Neuronal stem cell (in vitro differentiated cells): ENCODE data around the gene SYT1.

Experiments used
- DNase-seq: peaks from one replicate; pipeline ENCODE4 v3.0.0-alpha.2; 2013; ENCODE audit warnings: low spot score
- H2AFZ ChIP-seq: one replicate; pipeline ENCODE4 v1.6.1; 2013; ENCODE audit warnings: mild to moderate bottlenecking, low read length, inconsistent platforms
- H2AK5ac ChIP-seq: 2 replicates; pipeline ENCODE4 v1.6.1; 2013; ENCODE audit warnings: low read depth, mild to moderate bottlenecking, inconsistent platforms, low read length, moderate library complexity, mixed read lengths
- H2BK120ac ChIP-seq: 2 replicates; pipeline ENCODE4 v1.6.1; 2013; ENCODE audit warnings: low read depth, mild to moderate bottlenecking, inconsistent platforms, low read length, moderate library complexity, mixed read lengths
- H2BK12ac ChIP-seq: one replicate; pipeline ENCODE4 v1.6.1; 2013; ENCODE audit warnings: low read length, inconsistent platforms
- H2BK15ac ChIP-seq: 2 replicates; pipeline ENCODE4 v1.6.1; 2013; ENCODE audit warnings: mild to moderate bottlenecking, low read length, inconsistent platforms, mixed read lengths
- H2BK5ac ChIP-seq: one replicate; pipeline ENCODE4 v1.6.1; 2013; ENCODE audit warnings: inconsistent platforms, mild to moderate bottlenecking, low read length, moderate library complexity
- H3K14ac ChIP-seq: one replicate; pipeline ENCODE4 v1.6.1; 2013; ENCODE audit warnings: low read length, inconsistent platforms
- H3K18ac ChIP-seq: 2 replicates; pipeline ENCODE4 v1.6.1; 2013; ENCODE audit warnings: low read length, inconsistent platforms
- H3K23ac ChIP-seq: 2 replicates; pipeline ENCODE4 v1.6.1; 2013; ENCODE audit warnings: low read depth, mild to moderate bottlenecking, mixed read lengths, low read length, inconsistent platforms; ENCODE audit not compliant: poor library complexity
- H3K27ac ChIP-seq: replicated peaks from 3 replicates; pipeline ENCODE4 v1.5.1; 2013; ENCODE audit warnings: low read length, inconsistent platforms
- H3K27me3 ChIP-seq, 3 experiments: 2 replicates each; pipeline ENCODE4 v1.6.1; 2013; ENCODE audit warnings: low read length in 3 of 3, mild to moderate bottlenecking in 2 of 3, inconsistent platforms in 1 of 3, low read depth in 1 of 3, mixed read lengths in 1 of 3, moderate library complexity in 1 of 3; ENCODE audit not compliant: control insufficient read depth in 3 of 3, insufficient read depth in 3 of 3
- H3K36me3 ChIP-seq, 2 donors: replicated peaks in 1 of 2; 2 replicates each; pipeline ENCODE4 v1.6.1; 2013; ENCODE audit warnings: low read length in 2 of 2; ENCODE audit not compliant: control insufficient read depth in 2 of 2, insufficient read depth in 2 of 2
- H3K4ac ChIP-seq: 2 replicates; pipeline ENCODE4 v1.6.1; 2013; ENCODE audit warnings: inconsistent platforms, mild to moderate bottlenecking, low read length, moderate library complexity
- H3K4me1 ChIP-seq, 2 donors: 1 replicate in 1 of 2; 2 replicates in 1 of 2; pipeline ENCODE4 v1.6.1; 2013; ENCODE audit warnings: low read length in 2 of 2, low read depth in 1 of 2; ENCODE audit not compliant: control insufficient read depth in 2 of 2, insufficient read depth in 1 of 2
- H3K4me2 ChIP-seq: one replicate; pipeline ENCODE4 v1.6.1; 2013; ENCODE audit warnings: mild to moderate bottlenecking, low read length, inconsistent platforms; ENCODE audit not compliant: insufficient read depth, poor library complexity, severe bottlenecking
- H3K4me3 ChIP-seq, 2 donors: 2 replicates each; pipeline ENCODE4 v1.5.1; 2013; ENCODE audit warnings: low read length in 2 of 2, mild to moderate bottlenecking in 2 of 2, inconsistent platforms in 1 of 2, moderate library complexity in 1 of 2
- H3K79me1 ChIP-seq: one replicate; pipeline ENCODE4 v1.6.1; 2013; ENCODE audit warnings: low read depth, mild to moderate bottlenecking, inconsistent platforms, low read length, moderate library complexity
- H3K9ac ChIP-seq: one replicate; pipeline ENCODE4 v1.6.1; 2013; ENCODE audit warnings: mild to moderate bottlenecking, low read depth, low read length, inconsistent platforms; ENCODE audit not compliant: poor library complexity
- H3K9me3 ChIP-seq, 2 donors: replicated peaks in 1 of 2; 2 replicates each; pipeline versions ENCODE3 to v1.6.1; 2013; ENCODE audit warnings: low read length in 2 of 2, mild to moderate bottlenecking in 2 of 2, inconsistent platforms in 1 of 2, low read depth in 1 of 2, mixed read lengths in 1 of 2, moderate library complexity in 1 of 2; ENCODE audit not compliant: control insufficient read depth in 2 of 2, insufficient read depth in 1 of 2
- H4K8ac ChIP-seq: one replicate; pipeline ENCODE4 v1.6.1; 2013; ENCODE audit warnings: low read depth, mild to moderate bottlenecking, inconsistent platforms, low read length, moderate library complexity
- H4K91ac ChIP-seq: one replicate; pipeline ENCODE4 v1.6.1; 2013; ENCODE audit warnings: low read length, low read depth, mild to moderate bottlenecking, inconsistent platforms; ENCODE audit not compliant: poor library complexity
- WGBS, 2 donors: extraction: QIAGEN DNeasy Blood & Tissue Kit; methylation state at CpG; one replicate each; pipeline ENCODE4 v1.1.7; 2013; ENCODE audit warnings: missing lambda C conversion rate in 2 of 2, mixed read lengths in 1 of 2; ENCODE audit not compliant: insufficient read length in 2 of 2, insufficient replicate concordance in 1 of 2; ENCODE audit errors: extremely low coverage in 2 of 2; 5-methylcytosine and 5-hydroxymethylcytosine counted together

Gene SYT1

GRCh38 chr12:79151956-79152355 is 287.4 kb downstream of the SYT1 start:
- Histone ChIP-seq H3K14ac (no peak overlapping the region), H2BK120ac (no peak overlapping the region), H3K27ac (no peak overlapping the region), H3K23ac (no peak overlapping the region), H4K91ac (no peak overlapping the region), H3K4ac (no peak overlapping the region), H3K18ac (no peak overlapping the region), H4K8ac (no peak overlapping the region), H3K36me3 (no peaks in the 10 kb centered on the region), H2BK5ac (no peak overlapping the region), H3K4me2 (no peak overlapping the region), H3K4me1 (no peaks in the 10 kb centered on the region), H3K79me1 (no peaks in the 10 kb centered on the region), H3K27me3 (no peaks in the 10 kb centered on the region), H3K9ac (no peak overlapping the region), H2AFZ (no peak overlapping the region), H3K4me3 (no peak overlapping the region), H2AK5ac (no peak overlapping the region), H2BK15ac (no peak overlapping the region), H3K9me3 (no peaks in the 10 kb centered on the region), H2BK12ac (no peak overlapping the region)
- no CpG with 5 or more reads among the region's 2 CpGs for WGBS, 2 donors
- DNase-seq: no peak

- H3K36me3 ChIP-seq: no peaks in the 10 kb centered on the region
- no peak overlapping the region for H2AFZ ChIP-seq
- no peak overlapping the region for H2BK120ac ChIP-seq
- no peaks in the 10 kb centered on the region for H3K9me3 ChIP-seq
- H3K4me1 ChIP-seq: no peaks in the 10 kb centered on the region
- peaks cover 4% of the 10 kb centered on the region for H3K79me1 ChIP-seq
- no peak overlapping the region for H4K91ac ChIP-seq
- no peak overlapping the region for H2BK5ac ChIP-seq
- H3K4ac ChIP-seq: no peak overlapping the region
- H3K18ac ChIP-seq: no peak overlapping the region
- H3K4me3 ChIP-seq: no peak overlapping the region
- no peak for DNase-seq
- no peak overlapping the region for H2AK5ac ChIP-seq
- no peak overlapping the region for H3K14ac ChIP-seq
- no peak overlapping the region for H4K8ac ChIP-seq
- no CpG with 5 or more reads among the region's 3 CpGs for WGBS, 2 donors
- H3K27ac ChIP-seq: no peak overlapping the region
- no peak overlapping the region for H3K4me2 ChIP-seq
- H3K23ac ChIP-seq: no peak overlapping the region
- H3K27me3 ChIP-seq: no peaks in the 10 kb centered on the region
- no peak overlapping the region for H2BK15ac ChIP-seq
- H2BK12ac ChIP-seq: no peak overlapping the region
- no peak overlapping the region for H3K9ac ChIP-seq
These were observed 291.1 kb downstream of the SYT1 start for GRCh38 chr12:79155683-79156082.

- no peak overlapping the region for H2BK12ac ChIP-seq
- no peak overlapping the region for H4K91ac ChIP-seq
- H3K27ac ChIP-seq: no peak overlapping the region
- H2AFZ ChIP-seq: no peak overlapping the region
- no peak overlapping the region for H3K23ac ChIP-seq
- no peaks in the 10 kb centered on the region for H3K4me1 ChIP-seq
- H3K79me1 ChIP-seq: peaks cover 4% of the 10 kb centered on the region
- no peak overlapping the region for H2BK120ac ChIP-seq
- H4K8ac ChIP-seq: no peak overlapping the region
- H3K27me3 ChIP-seq: no peaks in the 10 kb centered on the region
- H2BK5ac ChIP-seq: no peak overlapping the region
- H3K9me3 ChIP-seq: no peaks in the 10 kb centered on the region
- H3K4ac ChIP-seq: no peak overlapping the region
- no peak overlapping the region for H3K4me3 ChIP-seq
- no peak overlapping the region for H3K14ac ChIP-seq
- no peak overlapping the region for H3K9ac ChIP-seq
- no peak for DNase-seq
- no peak overlapping the region for H2AK5ac ChIP-seq
- no peak overlapping the region for H2BK15ac ChIP-seq
- no CpG with 5 or more reads among the region's 6 CpGs for WGBS, 2 donors
- H3K18ac ChIP-seq: no peak overlapping the region
- no peaks in the 10 kb centered on the region for H3K36me3 ChIP-seq
- H3K4me2 ChIP-seq: no peak overlapping the region
These were observed 292.4 kb downstream of the SYT1 start for GRCh38 chr12:79156846-79157463.

GRCh38 chr12:79161249-79161934 is 296.8 kb downstream of the SYT1 start:
- Histone ChIP-seq H3K4me2 (no peak overlapping the region), H3K9me3 (no peaks in the 10 kb centered on the region), H2AK5ac (no peak overlapping the region), H3K36me3 (no peaks in the 10 kb centered on the region), H2BK5ac (no peak overlapping the region), H3K4me1 (peaks cover 0 to 1% of the 10 kb centered on the region in 2 donors), H4K8ac (no peak overlapping the region), H3K9ac (no peak overlapping the region), H3K27ac (no peak overlapping the region), H2AFZ (no peak overlapping the region), H2BK15ac (no peak overlapping the region), H3K27me3 (no peaks in the 10 kb centered on the region), H3K23ac (no peak overlapping the region), H2BK120ac (no peak overlapping the region), H3K18ac (no peak overlapping the region), H4K91ac (no peak overlapping the region), H3K4ac (no peak overlapping the region), H2BK12ac (no peak overlapping the region), H3K79me1 (peaks cover 4% of the 10 kb centered on the region), H3K4me3 (no peak overlapping the region), H3K14ac (no peak overlapping the region)
- no CpG with 5 or more reads among the region's 1 CpG for WGBS, 2 donors
- DNase-seq: no peak
